ENCODE data around the gene GBGT1. TPM values are rescaled to one million over a fixed set of nuclear protein-coding genes. Genes with fewer than 3 reads are reported as not detected.

Gene GBGT1
- total RNA-seq, 1 donor from 2014 or later: 9.4 TPM

DNA sequence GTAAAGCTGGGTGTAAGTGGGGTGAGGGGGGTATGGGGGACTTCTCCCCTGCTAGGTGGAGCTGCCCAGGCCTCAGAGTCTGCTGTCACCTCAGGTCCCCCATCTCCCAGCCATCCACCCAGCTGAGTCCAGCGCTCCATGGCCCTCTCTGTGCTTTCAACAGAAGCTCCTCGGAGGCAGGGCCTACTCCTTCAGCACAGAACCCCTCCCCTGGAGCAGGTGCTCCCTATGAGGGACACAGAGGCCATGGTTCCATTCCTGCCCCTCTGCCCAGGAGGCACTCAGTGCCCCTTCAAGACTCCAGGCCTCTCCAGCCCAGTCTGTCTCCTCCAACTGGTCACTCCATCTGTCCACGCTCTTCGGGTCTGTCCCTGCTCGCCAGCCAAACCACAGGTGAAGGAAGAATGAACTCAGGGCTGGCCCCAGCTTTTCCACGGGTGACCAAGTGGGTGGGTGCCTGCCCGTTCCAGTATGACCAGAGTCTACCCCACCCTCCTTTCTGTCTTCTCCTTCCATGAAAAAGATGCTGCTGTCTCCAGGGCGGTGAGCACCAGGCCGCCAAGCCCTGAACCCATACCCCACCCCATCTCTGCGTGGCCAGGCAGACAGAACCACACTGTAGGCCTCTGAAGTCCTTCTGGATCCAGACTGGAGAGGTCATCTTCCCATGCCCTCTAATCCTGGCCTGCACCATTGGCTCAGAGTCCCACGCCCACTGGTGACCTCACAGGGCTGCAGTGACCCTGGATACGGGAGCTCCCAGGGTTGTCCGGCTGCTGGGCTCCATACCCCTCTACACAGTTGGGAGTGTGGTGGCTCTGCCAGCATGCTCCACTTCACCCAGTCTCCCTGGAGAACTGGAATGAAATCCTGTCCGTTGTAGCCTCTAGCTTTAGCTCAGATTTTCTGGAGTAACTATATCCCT lies 11.9 kb downstream of the GBGT1 start:
- DNase-seq (ENCODE audit: low spot score): no peak
- intact Hi-C loops (cut with micrococcal nuclease): no loop called here
- H3K27me3 Mint-ChIP-seq (ENCODE audit: insufficient read depth): peaks cover 3% of the 10 kb centered on the region
- H3K9me3 Mint-ChIP-seq: no peaks in the 10 kb centered on the region
- H3K4me3 Mint-ChIP-seq: peak overlapping the region; percentile 12
- H3K36me3 Mint-ChIP-seq (ENCODE audit: low read depth): peaks cover 5% of the 10 kb centered on the region
- H3K4me1 Mint-ChIP-seq (ENCODE audit: low read depth): peaks cover 16% of the 10 kb centered on the region
- H3K27ac Mint-ChIP-seq: no peak overlapping the region

GRCh38 chr9:133151041-133151440 lies 12.7 kb downstream of the GBGT1 start:
- peak overlapping the region; percentile 47 for H3K27ac Mint-ChIP-seq
- intact Hi-C loops (cut with micrococcal nuclease): no loop called here
- no peak for DNase-seq (ENCODE audit: low spot score)
- peak overlapping the region; percentile 65 for H3K4me3 Mint-ChIP-seq
- peaks cover 5% of the 10 kb centered on the region for H3K36me3 Mint-ChIP-seq (ENCODE audit: low read depth)
- H3K27me3 Mint-ChIP-seq (ENCODE audit: insufficient read depth): peaks cover 3% of the 10 kb centered on the region
- no peaks in the 10 kb centered on the region for H3K9me3 Mint-ChIP-seq
- H3K4me1 Mint-ChIP-seq (ENCODE audit: low read depth): peaks cover 17% of the 10 kb centered on the region

GRCh38 chr9:133149130-133150015 lies 14.3 kb downstream of the GBGT1 start:
- Mint-ChIP-seq H3K36me3 (ENCODE audit: low read depth) (peaks cover 6% of the 10 kb centered on the region), H3K27me3 (ENCODE audit: insufficient read depth) (peaks cover 3% of the 10 kb centered on the region), H3K9me3 (no peaks in the 10 kb centered on the region), H3K4me1 (ENCODE audit: low read depth) (peaks cover 32% of the 10 kb centered on the region), H3K27ac (peak overlapping the region; percentile 81), H3K4me3 (peak overlapping the region; percentile 81)
- intact Hi-C loops (cut with micrococcal nuclease): loop anchor here (1.0 to 10.0 kb wide), 6 partner anchors 12 to 918 kb away; partner anchors contain the start of genes BRD3, MED22, RALGDS and RPL7A
- peak; percentile 76 for DNase-seq (ENCODE audit: low spot score)

DNA sequence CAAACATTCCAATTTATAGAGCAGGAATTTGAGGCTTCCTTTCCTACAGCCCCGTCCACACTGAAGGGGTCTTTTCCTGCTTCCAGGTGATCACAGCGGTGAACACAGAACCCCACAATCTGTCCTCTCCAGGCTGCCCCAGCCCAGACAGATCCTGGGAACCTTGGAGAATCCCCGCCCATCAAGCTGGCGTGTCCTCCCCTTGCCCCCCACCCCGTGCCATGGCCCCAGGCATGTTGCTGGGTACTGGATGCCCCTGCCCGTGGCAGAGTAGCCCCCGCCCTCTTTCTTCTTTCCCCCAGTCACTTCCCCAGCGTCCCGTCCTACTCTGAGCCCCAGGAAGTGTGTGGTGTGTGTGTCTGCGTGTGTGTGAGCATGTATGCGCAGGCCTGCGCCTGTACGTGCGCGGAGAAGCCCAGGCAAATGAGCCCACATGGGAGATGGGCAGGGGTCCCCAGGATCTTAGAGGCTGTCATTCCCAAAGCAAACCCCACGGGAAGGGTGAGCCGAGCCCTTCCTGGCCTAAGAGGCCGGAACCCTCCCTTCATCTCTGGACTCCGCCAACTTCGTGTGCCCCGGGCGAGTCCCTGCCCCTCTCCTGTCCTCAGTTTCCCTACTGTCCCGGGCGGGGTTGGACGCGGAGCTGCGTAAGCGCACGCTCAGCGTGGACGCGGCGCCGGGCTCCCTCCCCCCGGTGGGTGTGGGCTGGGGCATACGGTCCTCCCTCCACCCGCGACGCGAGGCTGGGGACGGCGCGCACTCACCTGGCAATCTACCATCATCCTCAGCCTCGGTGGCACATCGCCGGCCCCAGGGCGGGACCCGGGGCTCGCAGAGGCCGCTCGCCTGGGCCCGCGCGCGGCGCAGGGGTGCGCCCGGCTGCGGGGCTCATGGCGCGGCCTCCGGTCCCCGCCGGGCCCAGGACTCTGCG lies 15.2 kb downstream of the GBGT1 start:
- H3K4me3 Mint-ChIP-seq: peak overlapping the region; percentile 95
- intact Hi-C loops (cut with micrococcal nuclease): loop anchor here (1.0 to 10.0 kb wide), 7 partner anchors 13 to 919 kb away; partner anchors contain the start of genes BRD3, MED22, RALGDS and RPL7A
- no peaks in the 10 kb centered on the region for H3K9me3 Mint-ChIP-seq
- H3K36me3 Mint-ChIP-seq (ENCODE audit: low read depth): peaks cover 5% of the 10 kb centered on the region
- DNase-seq (ENCODE audit: low spot score): peak; percentile 49
- peaks cover 3% of the 10 kb centered on the region for H3K27me3 Mint-ChIP-seq (ENCODE audit: insufficient read depth)
- H3K27ac Mint-ChIP-seq: peak overlapping the region; percentile 97
- peaks cover 39% of the 10 kb centered on the region for H3K4me1 Mint-ChIP-seq (ENCODE audit: low read depth)

DNA sequence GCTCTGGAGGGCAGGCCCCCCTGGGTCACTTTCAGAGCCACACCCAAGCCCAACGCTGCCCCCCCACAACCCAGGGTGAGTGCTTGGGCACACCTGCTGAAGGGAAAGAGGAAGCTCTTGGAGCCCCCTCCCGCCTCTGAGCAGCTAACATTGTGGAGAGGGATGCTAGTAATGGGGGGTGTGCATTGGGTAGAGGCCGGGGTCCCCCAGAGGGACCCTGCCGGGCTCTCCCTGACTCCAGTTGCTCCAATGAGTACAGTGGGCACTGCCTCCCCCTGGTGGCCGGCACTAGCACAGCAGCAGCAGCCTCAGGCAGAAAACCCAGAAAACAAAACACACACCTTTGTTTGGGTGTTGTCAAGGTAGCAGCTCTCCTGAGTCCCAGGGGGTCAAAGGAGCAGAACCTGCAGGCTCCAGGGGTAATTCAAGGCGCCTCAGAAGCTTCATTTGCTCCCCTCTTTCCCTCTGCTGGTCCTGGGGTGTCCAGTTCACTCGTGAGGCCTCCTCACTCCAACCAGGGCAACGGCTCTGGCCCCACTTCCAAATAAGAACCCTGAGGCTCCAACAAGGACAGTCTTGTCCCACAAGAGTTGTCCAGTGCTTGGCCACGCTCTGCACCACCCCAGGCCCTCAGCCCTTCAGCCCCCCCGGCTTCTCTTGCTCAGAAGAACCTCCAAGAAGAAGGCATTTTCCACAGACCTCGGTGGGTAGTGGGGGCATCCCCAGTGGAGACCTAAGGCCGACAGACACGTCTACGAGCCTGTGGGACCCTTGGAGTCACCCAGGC lies 16.1 kb downstream of the GBGT1 start:
- Mint-ChIP-seq H3K9me3 (no peaks in the 10 kb centered on the region), H3K4me1 (ENCODE audit: low read depth) (peaks cover 47% of the 10 kb centered on the region), H3K36me3 (ENCODE audit: low read depth) (peaks cover 5% of the 10 kb centered on the region), H3K27me3 (ENCODE audit: insufficient read depth) (peaks cover 3% of the 10 kb centered on the region), H3K4me3 (peak overlapping the region; percentile 95), H3K27ac (peak overlapping the region; percentile 97)
- DNase-seq (ENCODE audit: low spot score): peak; percentile 83
- intact Hi-C loops (cut with micrococcal nuclease): loop anchor here (1.0 to 10.0 kb wide), 7 partner anchors 14 to 920 kb away; partner anchors contain the start of genes BRD3, GTF3C5, MED22 and RPL7A

GRCh38 chr9:133146746-133147411 lies 16.8 kb downstream of the GBGT1 start:
- no peaks in the 10 kb centered on the region for H3K9me3 Mint-ChIP-seq
- intact Hi-C loops (cut with micrococcal nuclease): loop anchor here (1.0 to 10.0 kb wide), 5 partner anchors 99 to 920 kb away; partner anchors contain the start of genes BRD3, GTF3C5, MED22 and RPL7A
- H3K27me3 Mint-ChIP-seq (ENCODE audit: insufficient read depth): peaks cover 3% of the 10 kb centered on the region
- no peak for DNase-seq (ENCODE audit: low spot score)
- H3K36me3 Mint-ChIP-seq (ENCODE audit: low read depth): peaks cover 5% of the 10 kb centered on the region
- H3K4me3 Mint-ChIP-seq: peak overlapping the region; percentile 95
- H3K27ac Mint-ChIP-seq: peak overlapping the region; percentile 97
- H3K4me1 Mint-ChIP-seq (ENCODE audit: low read depth): peaks cover 55% of the 10 kb centered on the region

DNA sequence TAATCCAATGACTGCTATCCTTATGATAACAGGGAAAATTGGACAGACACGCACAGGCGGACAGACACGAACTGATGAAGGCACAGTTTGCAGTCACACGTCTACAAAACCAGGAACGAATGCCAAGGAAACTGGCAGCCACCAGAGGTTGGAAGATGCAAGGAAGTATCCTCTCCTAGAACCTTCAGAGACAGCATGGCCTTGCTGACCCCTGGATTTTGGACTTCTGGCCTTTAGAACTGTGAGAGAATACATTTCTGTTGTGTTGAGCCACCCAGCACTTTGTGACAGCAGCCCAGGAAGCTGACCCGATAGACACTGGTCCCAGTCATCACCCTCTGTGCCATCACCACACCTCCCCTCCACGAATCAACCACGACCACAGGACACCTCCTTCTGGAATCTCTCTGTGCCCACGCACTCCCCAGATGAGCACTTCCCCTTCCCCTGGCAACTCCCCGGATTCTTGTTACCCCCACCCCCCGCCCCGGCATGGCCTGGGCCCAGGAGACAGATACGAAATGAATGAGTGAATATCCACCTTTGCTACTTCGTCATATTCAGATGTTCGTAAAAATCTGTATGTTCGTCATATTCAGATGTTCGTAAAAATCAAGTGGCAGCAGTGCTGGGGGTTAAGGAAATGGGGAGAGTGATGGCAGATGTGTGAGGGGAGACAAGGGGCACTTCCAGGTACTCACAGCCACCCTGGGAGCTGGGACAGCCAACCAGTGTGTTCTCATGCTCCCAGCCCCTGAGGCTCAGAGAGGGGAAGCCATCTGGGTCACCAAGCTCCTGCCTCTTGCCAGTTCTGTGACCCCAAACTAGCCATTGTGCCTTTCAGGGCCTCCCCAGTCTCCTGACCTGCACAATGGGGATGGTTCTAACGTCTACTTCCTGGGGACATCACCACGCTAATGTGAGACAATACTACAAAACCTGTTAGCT lies 18.5 kb downstream of the GBGT1 start:
- no peaks in the 10 kb centered on the region for H3K9me3 Mint-ChIP-seq
- peak overlapping the region; percentile 81 for H3K27ac Mint-ChIP-seq
- no peaks in the 10 kb centered on the region for H3K27me3 Mint-ChIP-seq (ENCODE audit: insufficient read depth)
- peaks cover 67% of the 10 kb centered on the region for H3K4me1 Mint-ChIP-seq (ENCODE audit: low read depth)
- peak overlapping the region; percentile 61 for H3K4me3 Mint-ChIP-seq
- intact Hi-C loops (cut with micrococcal nuclease): loop anchor here (1.0 to 10.0 kb wide), 8 partner anchors 12 to 922 kb away; partner anchors contain the start of genes BRD3, MED22, RALGDS and RPL7A
- H3K36me3 Mint-ChIP-seq (ENCODE audit: low read depth): peaks cover 5% of the 10 kb centered on the region
- DNase-seq (ENCODE audit: low spot score): no peak

- Mint-ChIP-seq H3K4me3 (peak overlapping the region; percentile 61), H3K36me3 (ENCODE audit: low read depth) (peaks cover 5% of the 10 kb centered on the region), H3K27ac (peak overlapping the region; percentile 92), H3K27me3 (ENCODE audit: insufficient read depth) (no peaks in the 10 kb centered on the region), H3K9me3 (no peaks in the 10 kb centered on the region), H3K4me1 (ENCODE audit: low read depth) (peaks cover 67% of the 10 kb centered on the region)
- DNase-seq (ENCODE audit: low spot score): peak; percentile 94
- intact Hi-C loops (cut with micrococcal nuclease): loop anchor here (1.0 to 10.0 kb wide), 6 partner anchors 11 to 740 kb away; partner anchors contain the start of genes RALGDS and TTF1
These were observed 19.4 kb downstream of the GBGT1 start for GRCh38 chr9:133144142-133144903.

GRCh38 chr9:133143639-133144141 lies 20.0 kb downstream of the GBGT1 start:
- Mint-ChIP-seq H3K36me3 (ENCODE audit: low read depth) (peaks cover 5% of the 10 kb centered on the region), H3K27me3 (ENCODE audit: insufficient read depth) (no peaks in the 10 kb centered on the region), H3K27ac (peak overlapping the region; percentile 92), H3K9me3 (no peaks in the 10 kb centered on the region), H3K4me3 (peak overlapping the region; percentile 61), H3K4me1 (ENCODE audit: low read depth) (peaks cover 72% of the 10 kb centered on the region)
- DNase-seq (ENCODE audit: low spot score): no peak
- intact Hi-C loops (cut with micrococcal nuclease): loop anchor here (1.0 to 10.0 kb wide), 6 partner anchors 10 to 739 kb away; partner anchors contain the start of genes RALGDS and TTF1

Data from activated T-helper 1 cell treated with anti-CD3 and anti-CD28 coated beads, Interleukin-12 subunit alpha, Interleukin-12 subunit beta, Interleukin-2, Interleukin-4 antibody, amounts not matched to agents 30 ng/mL and 10 ng/mL and 1 ng/mL, durations not matched to agents 14 hours and 24 hours and 36 hours (primary cell).